OCI-LY7 (cell line): ENCODE results near the gene VGLL3.

Experiments
- EZH2phosphoT487 ChIP-seq: fragments of 200-600 bp; sonication (generic); IDR thresholded peaks from 2 replicates; pipeline ENCODE4 v1.6.1; 2018; ENCODE audit warnings: low read depth, borderline replicate concordance, mild to moderate bottlenecking, mixed run types, antibody characterized with exemption, low read length, moderate library complexity, mixed read lengths
- TF ChIP-seq, protein P1 (sequence below): fragments of 200-600 bp; sonication (generic); conservative IDR thresholded peaks from 2 replicates; pipeline ENCODE4 v1.5.1; 2014; ENCODE audit warnings: mild to moderate bottlenecking, antibody characterized with exemption, low read length, moderate library complexity, mixed read lengths

DNA sequence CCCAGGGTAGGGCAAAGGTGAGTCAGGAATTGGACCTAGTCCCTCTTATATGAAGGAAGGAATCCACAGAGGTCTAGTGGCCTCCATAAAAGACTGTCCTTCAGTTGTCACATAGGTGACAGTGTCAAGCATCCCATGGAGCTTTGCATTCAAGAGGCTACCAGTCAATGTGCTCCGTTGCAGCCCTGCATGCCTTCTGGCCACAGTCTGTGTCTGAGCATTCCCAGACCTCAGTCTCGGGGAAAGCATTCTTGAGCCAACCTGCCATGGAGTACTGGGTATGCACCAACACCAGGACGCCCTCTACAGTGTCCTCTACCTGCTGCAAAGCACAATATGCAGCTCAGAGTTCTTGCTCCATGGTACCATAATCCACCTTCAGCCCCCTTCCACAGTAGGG is 46.7 kb upstream of the VGLL3 start:
- TF ChIP-seq, protein P1, sequence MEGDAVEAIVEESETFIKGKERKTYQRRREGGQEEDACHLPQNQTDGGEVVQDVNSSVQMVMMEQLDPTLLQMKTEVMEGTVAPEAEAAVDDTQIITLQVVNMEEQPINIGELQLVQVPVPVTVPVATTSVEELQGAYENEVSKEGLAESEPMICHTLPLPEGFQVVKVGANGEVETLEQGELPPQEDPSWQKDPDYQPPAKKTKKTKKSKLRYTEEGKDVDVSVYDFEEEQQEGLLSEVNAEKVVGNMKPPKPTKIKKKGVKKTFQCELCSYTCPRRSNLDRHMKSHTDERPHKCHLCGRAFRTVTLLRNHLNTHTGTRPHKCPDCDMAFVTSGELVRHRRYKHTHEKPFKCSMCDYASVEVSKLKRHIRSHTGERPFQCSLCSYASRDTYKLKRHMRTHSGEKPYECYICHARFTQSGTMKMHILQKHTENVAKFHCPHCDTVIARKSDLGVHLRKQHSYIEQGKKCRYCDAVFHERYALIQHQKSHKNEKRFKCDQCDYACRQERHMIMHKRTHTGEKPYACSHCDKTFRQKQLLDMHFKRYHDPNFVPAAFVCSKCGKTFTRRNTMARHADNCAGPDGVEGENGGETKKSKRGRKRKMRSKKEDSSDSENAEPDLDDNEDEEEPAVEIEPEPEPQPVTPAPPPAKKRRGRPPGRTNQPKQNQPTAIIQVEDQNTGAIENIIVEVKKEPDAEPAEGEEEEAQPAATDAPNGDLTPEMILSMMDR: no peak
- TF ChIP-seq EZH2phosphoT487: no peak
